A172 (cell line): ENCODE data around the gene SENP7. TPM values are rescaled to one million over a fixed set of nuclear protein-coding genes. Genes with fewer than 3 reads are reported as not detected.
A peak's percentile ranks its signal among the peaks of the same experiment; 100 is the strongest.
"Not testable (repeated sequence)": the region's sequence is repeated elsewhere in the genome, so short reads cannot be mapped to it uniquely, and the experiment has no call there.

Source experiments
- DNase-seq: peaks from one replicate; pipeline ENCODE4 v3.0.0-alpha.2; 2015; ENCODE audit warnings: low spot score
- total RNA-seq: library from RNA; depleted of rRNA; stranded (reverse); fragments of >200 nt; shearing (Covaris generic); gene quantifications from 2 replicates; pipeline ENCODE4 v1.2.3, GENCODE V29; 2014

The SENP7 gene
- total RNA-seq, 1 experiment from 2014 or later, result 23.6 TPM

- DNase-seq, result no peak
Observed at GRCh38 chr3:101521211-101521701, 8.2 kb upstream of the SENP7 start.

GRCh38 chr3:101519685-101520365, 6.8 kb upstream of the SENP7 start:
- DNase-seq, result no peak

- DNase-seq, result no peak
Observed at GRCh38 chr3:101518421-101518871, 5.4 kb upstream of the SENP7 start.

GRCh38 chr3:101513419-101513986, 491 bp upstream of the SENP7 start:
- no peak for DNase-seq

GRCh38 chr3:101512396-101512645, 691 bp downstream of the SENP7 start:
- no peak for DNase-seq

- peak; percentile 21 for DNase-seq
Observed at GRCh38 chr3:101509811-101510210, 3.2 kb downstream of the SENP7 start.

GRCh38 chr3:101509281-101509680, 3.7 kb downstream of the SENP7 start:
- no peak for DNase-seq

- DNase-seq, result peak; percentile 16
Observed at GRCh38 chr3:101501783-101502182, 11.2 kb downstream of the SENP7 start.

- DNase-seq, result no peak
Observed at GRCh38 chr3:101500208-101500607, 12.8 kb downstream of the SENP7 start.

GRCh38 chr3:101497803-101498202, 15.2 kb downstream of the SENP7 start:
- no peak for DNase-seq

GRCh38 chr3:101495552-101495951, 17.5 kb downstream of the SENP7 start:
- DNase-seq, result no peak

- peak; percentile 75 for DNase-seq
Observed at GRCh38 chr3:101484805-101485620, 28.0 kb downstream of the SENP7 start.

- DNase-seq, result no peak
Observed at GRCh38 chr3:101478980-101479379, 34.0 kb downstream of the SENP7 start.

GRCh38 chr3:101474841-101475552, 38.0 kb downstream of the SENP7 start:
- not testable (repeated sequence) for DNase-seq

- not testable (repeated sequence) for DNase-seq
Observed at GRCh38 chr3:101468676-101469075, 44.3 kb downstream of the SENP7 start.

GRCh38 chr3:101467310-101467663, 45.7 kb downstream of the SENP7 start:
- not testable (repeated sequence) for DNase-seq

- DNase-seq, result no peak
Observed at GRCh38 chr3:101466465-101467309, 46.3 kb downstream of the SENP7 start.

GRCh38 chr3:101464235-101464634, 48.8 kb downstream of the SENP7 start:
- DNase-seq, result no peak

GRCh38 chr3:101461451-101461850, 51.6 kb downstream of the SENP7 start:
- DNase-seq, result no peak

GRCh38 chr3:101458387-101458786, 54.6 kb downstream of the SENP7 start:
- no peak for DNase-seq

GRCh38 chr3:101454629-101455028, 58.4 kb downstream of the SENP7 start:
- no peak for DNase-seq
